Measurements from ENCODE around the gene PRDM8. TPM values are rescaled to one million over a fixed set of nuclear protein-coding genes. Genes with fewer than 3 reads are reported as not detected.

PRDM8 gene
- total RNA-seq, 1 experiment from 2014 or later = 0.12 TPM

- no peak for DNase-seq (ENCODE audit: low spot score)
Measured at GRCh38 chr4:80183250-80184052, 13.9 kb upstream of the PRDM8 start.

- DNase-seq (ENCODE audit: low spot score) = peak; percentile 51
Measured at GRCh38 chr4:80184053-80184824, 13.1 kb upstream of the PRDM8 start.

- no peak for DNase-seq (ENCODE audit: low spot score)
Measured at GRCh38 chr4:80184825-80185756, 12.2 kb upstream of the PRDM8 start.

GRCh38 chr4:80185787-80186548, 11.3 kb upstream of the PRDM8 start:
- no peak for DNase-seq (ENCODE audit: low spot score)

- DNase-seq (ENCODE audit: low spot score) = no peak
Measured at GRCh38 chr4:80186676-80187075, 10.6 kb upstream of the PRDM8 start.

- no peak for DNase-seq (ENCODE audit: low spot score)
Measured at GRCh38 chr4:80187677-80188076, 9.6 kb upstream of the PRDM8 start.

- DNase-seq (ENCODE audit: low spot score) = no peak
Measured at GRCh38 chr4:80188457-80188800, 8.9 kb upstream of the PRDM8 start.

- DNase-seq (ENCODE audit: low spot score) = no peak
Measured at GRCh38 chr4:80188801-80189458, 8.4 kb upstream of the PRDM8 start.

- no peak for DNase-seq (ENCODE audit: low spot score)
Measured at GRCh38 chr4:80189581-80189955, 7.7 kb upstream of the PRDM8 start.

- DNase-seq (ENCODE audit: low spot score) = no peak
Measured at GRCh38 chr4:80189956-80190677, 7.2 kb upstream of the PRDM8 start.

GRCh38 chr4:80192252-80192866, 4.9 kb upstream of the PRDM8 start:
- no peak for DNase-seq (ENCODE audit: low spot score)

GRCh38 chr4:80192937-80193336, 4.4 kb upstream of the PRDM8 start:
- DNase-seq (ENCODE audit: low spot score) = no peak

- DNase-seq (ENCODE audit: low spot score) = no peak
Measured at GRCh38 chr4:80195441-80196140, 1.7 kb upstream of the PRDM8 start.

GRCh38 chr4:80196259-80196921, 913 bp upstream of the PRDM8 start:
- DNase-seq (ENCODE audit: low spot score) = no peak

- no peak for DNase-seq (ENCODE audit: low spot score)
Measured at GRCh38 chr4:80197601-80198440, 518 bp downstream of the PRDM8 start.

- DNase-seq (ENCODE audit: low spot score) = no peak
Measured at GRCh38 chr4:80198441-80198837, 1.1 kb downstream of the PRDM8 start.

- no peak for DNase-seq (ENCODE audit: low spot score)
Measured at GRCh38 chr4:80199004-80199560, 1.8 kb downstream of the PRDM8 start.

Data from H4 (cell line).